Measurements from ENCODE around the gene BORCS5.
A peak's percentile ranks its signal among the peaks of the same experiment; 100 is the strongest.

The BORCS5 gene

DNA sequence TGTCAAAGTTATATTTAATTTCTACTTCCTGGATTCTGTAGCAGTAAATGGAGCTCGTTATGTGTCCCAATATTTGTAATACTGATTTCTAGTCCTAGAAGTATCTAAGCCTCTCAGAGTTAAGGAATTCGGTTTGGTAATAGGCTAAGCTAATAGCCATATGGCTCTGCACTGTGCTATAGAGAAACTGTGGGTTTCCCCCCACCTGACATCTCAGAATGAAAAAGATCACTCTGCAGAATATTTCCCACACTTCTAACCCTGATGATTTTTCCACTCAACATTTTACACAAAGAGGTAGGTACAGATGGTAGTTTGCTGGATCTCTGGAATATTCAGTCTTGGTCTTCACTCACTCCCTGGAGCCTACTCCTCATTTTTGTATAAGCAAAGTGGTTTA, 71.2 kb downstream of the BORCS5 start:
- ATAC-seq, result no peak
- TF ChIP-seq, protein P1, sequence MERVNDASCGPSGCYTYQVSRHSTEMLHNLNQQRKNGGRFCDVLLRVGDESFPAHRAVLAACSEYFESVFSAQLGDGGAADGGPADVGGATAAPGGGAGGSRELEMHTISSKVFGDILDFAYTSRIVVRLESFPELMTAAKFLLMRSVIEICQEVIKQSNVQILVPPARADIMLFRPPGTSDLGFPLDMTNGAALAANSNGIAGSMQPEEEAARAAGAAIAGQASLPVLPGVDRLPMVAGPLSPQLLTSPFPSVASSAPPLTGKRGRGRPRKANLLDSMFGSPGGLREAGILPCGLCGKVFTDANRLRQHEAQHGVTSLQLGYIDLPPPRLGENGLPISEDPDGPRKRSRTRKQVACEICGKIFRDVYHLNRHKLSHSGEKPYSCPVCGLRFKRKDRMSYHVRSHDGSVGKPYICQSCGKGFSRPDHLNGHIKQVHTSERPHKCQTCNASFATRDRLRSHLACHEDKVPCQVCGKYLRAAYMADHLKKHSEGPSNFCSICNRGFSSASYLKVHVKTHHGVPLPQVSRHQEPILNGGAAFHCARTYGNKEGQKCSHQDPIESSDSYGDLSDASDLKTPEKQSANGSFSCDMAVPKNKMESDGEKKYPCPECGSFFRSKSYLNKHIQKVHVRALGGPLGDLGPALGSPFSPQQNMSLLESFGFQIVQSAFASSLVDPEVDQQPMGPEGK (CRISPR knock-in tag; IDR thresholded peaks at IDR 0.05; ENCODE audit: borderline replicate concordance), result no peak
- TF ChIP-seq ZFP3 (CRISPR knock-in tag; IDR thresholded peaks at IDR 0.05) (no peak), ARNTL (CRISPR knock-in tag; IDR thresholded peaks at IDR 0.05; ENCODE audit: borderline replicate concordance, low read depth) (no peak), RARB (CRISPR knock-in tag; IDR thresholded peaks at IDR 0.05) (no peak), ISL1 (CRISPR knock-in tag; IDR thresholded peaks at IDR 0.05) (no peak)

DNA sequence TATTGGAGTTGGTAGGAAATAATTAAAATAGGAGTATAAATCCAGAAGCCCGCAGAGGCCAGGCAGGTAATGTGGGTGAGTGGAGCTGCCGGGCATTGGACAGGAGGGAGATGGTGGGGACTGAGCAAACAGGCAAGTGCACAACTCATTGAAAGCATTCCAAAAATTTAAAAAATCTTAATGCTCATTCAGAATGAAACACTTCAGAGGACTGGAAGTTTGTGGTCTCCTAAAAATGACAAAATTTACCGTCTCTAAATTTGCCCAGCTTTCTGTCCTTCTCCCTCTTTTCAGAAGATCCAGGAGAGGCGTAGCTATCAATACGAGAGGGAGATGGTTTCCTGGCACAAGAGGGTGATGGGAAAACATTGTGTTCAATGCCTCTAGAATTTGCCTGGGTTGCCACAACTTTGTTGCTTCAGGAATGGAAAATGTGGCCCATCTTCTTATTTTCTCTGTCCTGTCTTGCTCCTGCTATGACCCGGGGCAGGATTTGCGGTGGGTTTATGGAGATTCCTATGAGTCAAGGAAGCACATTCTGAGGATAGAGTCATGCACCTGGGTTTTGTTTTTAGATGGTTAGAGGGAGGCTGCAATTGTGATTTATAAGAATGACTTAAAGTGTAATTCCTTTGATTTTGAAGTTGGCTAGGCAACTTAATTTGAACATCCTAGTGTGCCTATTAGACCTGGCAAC, 72.2 kb downstream of the BORCS5 start:
- TF ChIP-seq ISL1 (CRISPR knock-in tag; IDR thresholded peaks at IDR 0.05) (no peak), ZNF565 (CRISPR knock-in tag; conservative IDR thresholded peaks at IDR 0.05; ENCODE audit: low read depth) (no peak), BACH2 (CRISPR knock-in tag; IDR thresholded peaks at IDR 0.05; ENCODE audit: borderline replicate concordance) (no peak), TCF4 (CRISPR knock-in tag; IDR thresholded peaks at IDR 0.05; ENCODE audit: borderline replicate concordance) (no peak), ZC3H10 (CRISPR knock-in tag; IDR thresholded peaks at IDR 0.05) (no peak), GLIS3 (CRISPR knock-in tag; IDR thresholded peaks at IDR 0.05) (no peak)
- TF ChIP-seq, protein P2, sequence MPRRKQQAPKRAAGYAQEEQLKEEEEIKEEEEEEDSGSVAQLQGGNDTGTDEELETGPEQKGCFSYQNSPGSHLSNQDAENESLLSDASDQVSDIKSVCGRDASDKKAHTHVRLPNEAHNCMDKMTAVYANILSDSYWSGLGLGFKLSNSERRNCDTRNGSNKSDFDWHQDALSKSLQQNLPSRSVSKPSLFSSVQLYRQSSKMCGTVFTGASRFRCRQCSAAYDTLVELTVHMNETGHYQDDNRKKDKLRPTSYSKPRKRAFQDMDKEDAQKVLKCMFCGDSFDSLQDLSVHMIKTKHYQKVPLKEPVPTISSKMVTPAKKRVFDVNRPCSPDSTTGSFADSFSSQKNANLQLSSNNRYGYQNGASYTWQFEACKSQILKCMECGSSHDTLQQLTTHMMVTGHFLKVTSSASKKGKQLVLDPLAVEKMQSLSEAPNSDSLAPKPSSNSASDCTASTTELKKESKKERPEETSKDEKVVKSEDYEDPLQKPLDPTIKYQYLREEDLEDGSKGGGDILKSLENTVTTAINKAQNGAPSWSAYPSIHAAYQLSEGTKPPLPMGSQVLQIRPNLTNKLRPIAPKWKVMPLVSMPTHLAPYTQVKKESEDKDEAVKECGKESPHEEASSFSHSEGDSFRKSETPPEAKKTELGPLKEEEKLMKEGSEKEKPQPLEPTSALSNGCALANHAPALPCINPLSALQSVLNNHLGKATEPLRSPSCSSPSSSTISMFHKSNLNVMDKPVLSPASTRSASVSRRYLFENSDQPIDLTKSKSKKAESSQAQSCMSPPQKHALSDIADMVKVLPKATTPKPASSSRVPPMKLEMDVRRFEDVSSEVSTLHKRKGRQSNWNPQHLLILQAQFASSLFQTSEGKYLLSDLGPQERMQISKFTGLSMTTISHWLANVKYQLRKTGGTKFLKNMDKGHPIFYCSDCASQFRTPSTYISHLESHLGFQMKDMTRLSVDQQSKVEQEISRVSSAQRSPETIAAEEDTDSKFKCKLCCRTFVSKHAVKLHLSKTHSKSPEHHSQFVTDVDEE (CRISPR knock-in tag; IDR thresholded peaks at IDR 0.05), result no peak
- ATAC-seq, result no peak

DNA sequence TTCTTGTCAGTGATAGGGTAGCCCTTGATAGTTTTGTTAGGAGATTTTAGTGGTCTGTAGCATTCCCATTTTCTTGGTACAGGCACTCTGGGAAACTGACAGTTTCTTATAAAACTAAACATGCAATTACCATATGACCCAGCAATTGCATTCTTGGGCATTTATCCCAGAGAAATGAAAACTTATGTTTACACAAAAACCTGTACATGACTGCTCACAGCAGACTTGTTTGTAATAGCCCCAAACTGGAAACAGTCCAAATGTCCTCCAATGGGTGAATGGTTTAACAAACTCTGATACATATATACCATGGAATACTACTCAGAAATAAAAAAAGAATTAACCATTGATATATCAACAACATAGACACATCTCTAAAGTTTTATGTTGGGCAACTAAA, 75.5 kb downstream of the BORCS5 start:
- TF ChIP-seq ISL1 (CRISPR knock-in tag; IDR thresholded peaks at IDR 0.05) (0 out of 2 replicates have a peak, but pooled peaks have one; percentile 22), PPARA (CRISPR knock-in tag; IDR thresholded peaks at IDR 0.05; ENCODE audit: borderline replicate concordance) (no peak), ZNF565 (CRISPR knock-in tag; conservative IDR thresholded peaks at IDR 0.05; ENCODE audit: low read depth) (no peak)
- peak; percentile 31; the same call in 2 of the 3 replicates for ATAC-seq

DNA sequence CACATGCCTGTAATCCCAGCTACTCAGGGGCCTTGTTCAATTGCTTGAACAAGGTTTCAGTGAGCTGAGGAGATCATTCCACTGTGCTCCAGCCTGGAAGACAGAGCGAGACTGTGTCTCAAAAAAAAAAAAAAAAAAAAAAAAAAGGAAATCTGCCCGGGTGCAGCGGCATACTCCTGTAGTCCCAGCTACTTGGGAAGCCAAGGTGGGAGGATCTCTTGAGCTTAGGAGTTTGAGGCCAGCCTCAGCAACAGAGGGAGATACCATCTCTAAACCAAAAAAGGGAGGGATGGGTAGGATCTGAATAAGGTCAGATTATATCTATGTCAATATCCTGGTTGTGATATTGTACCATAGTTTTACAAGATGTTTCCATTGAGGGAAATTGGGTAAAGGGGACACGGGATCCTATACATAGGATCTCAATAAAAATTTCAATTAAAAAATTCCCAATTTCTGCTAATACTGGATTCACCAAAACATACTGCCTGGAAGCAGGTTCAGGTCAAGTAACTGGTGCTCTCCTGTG, 76.4 kb downstream of the BORCS5 start:
- TF ChIP-seq TCF4 (CRISPR knock-in tag; IDR thresholded peaks at IDR 0.05; ENCODE audit: borderline replicate concordance) (no peak), ZNF8 (CRISPR knock-in tag; IDR thresholded peaks at IDR 0.05) (no peak)
- TF ChIP-seq, protein P2 (CRISPR knock-in tag; IDR thresholded peaks at IDR 0.05), result no peak
- TF ChIP-seq, protein P3, sequence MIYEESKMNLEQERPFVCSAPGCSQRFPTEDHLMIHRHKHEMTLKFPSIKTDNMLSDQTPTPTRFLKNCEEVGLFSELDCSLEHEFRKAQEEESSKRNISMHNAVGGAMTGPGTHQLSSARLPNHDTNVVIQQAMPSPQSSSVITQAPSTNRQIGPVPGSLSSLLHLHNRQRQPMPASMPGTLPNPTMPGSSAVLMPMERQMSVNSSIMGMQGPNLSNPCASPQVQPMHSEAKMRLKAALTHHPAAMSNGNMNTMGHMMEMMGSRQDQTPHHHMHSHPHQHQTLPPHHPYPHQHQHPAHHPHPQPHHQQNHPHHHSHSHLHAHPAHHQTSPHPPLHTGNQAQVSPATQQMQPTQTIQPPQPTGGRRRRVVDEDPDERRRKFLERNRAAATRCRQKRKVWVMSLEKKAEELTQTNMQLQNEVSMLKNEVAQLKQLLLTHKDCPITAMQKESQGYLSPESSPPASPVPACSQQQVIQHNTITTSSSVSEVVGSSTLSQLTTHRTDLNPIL (CRISPR knock-in tag; IDR thresholded peaks at IDR 0.05; ENCODE audit: low read depth), result no peak

DNA sequence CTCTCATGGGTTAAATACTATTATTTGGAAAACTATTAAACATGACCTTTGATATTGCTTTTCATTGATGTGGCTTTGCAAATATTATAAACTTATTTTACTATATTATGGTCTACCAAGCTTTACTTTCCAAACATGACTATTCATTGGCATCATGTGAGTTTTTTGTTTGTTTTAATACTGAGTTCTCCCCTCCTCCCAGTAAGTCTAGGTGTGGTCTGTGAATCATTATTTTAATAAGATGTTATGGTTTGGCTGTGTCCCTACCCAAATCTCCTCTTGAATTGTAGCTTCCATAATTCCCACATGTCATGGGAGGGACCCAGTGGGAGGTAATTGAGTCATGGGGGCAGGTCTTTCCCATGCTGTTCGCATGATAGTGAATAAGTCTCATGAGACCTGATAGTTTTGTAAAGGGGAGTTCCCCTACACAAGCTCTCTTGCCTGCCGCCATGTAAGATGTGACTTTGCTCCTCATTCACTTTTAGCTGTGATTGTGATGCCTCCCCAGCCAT, 80.0 kb downstream of the BORCS5 start:
- no peak for TF ChIP-seq ZC3H10 (CRISPR knock-in tag; IDR thresholded peaks at IDR 0.05)
- no peak for TF ChIP-seq TCF4 (CRISPR knock-in tag; IDR thresholded peaks at IDR 0.05; ENCODE audit: borderline replicate concordance)
- TF ChIP-seq ISL1 (CRISPR knock-in tag; IDR thresholded peaks at IDR 0.05), result no peak
- no peak for TF ChIP-seq OSR1 (CRISPR knock-in tag; IDR thresholded peaks at IDR 0.05)
- no peak for TF ChIP-seq ZFP3 (CRISPR knock-in tag; IDR thresholded peaks at IDR 0.05)
- TF ChIP-seq SNAI2 (CRISPR knock-in tag; IDR thresholded peaks at IDR 0.05), result no peak
- TF ChIP-seq, protein P4, sequence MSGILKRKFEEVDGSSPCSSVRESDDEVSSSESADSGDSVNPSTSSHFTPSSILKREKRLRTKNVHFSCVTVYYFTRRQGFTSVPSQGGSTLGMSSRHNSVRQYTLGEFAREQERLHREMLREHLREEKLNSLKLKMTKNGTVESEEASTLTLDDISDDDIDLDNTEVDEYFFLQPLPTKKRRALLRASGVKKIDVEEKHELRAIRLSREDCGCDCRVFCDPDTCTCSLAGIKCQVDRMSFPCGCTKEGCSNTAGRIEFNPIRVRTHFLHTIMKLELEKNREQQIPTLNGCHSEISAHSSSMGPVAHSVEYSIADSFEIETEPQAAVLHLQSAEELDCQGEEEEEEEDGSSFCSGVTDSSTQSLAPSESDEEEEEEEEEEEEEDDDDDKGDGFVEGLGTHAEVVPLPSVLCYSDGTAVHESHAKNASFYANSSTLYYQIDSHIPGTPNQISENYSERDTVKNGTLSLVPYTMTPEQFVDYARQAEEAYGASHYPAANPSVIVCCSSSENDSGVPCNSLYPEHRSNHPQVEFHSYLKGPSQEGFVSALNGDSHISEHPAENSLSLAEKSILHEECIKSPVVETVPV (CRISPR knock-in tag; IDR thresholded peaks at IDR 0.05), result no peak

More for the DNA sequence above, 76.4 kb downstream of the BORCS5 start:
- no peak for ATAC-seq

More for the DNA sequence above, 80.0 kb downstream of the BORCS5 start:
- ATAC-seq, result no peak

Data from SK-N-SH treated with all-trans-retinoic acid at 6 μM for 48 hours (cell line).